ENCODE data around the gene SLC39A7. TPM values are rescaled to one million over a fixed set of nuclear protein-coding genes. Genes with fewer than 3 reads are reported as not detected.
A peak's percentile ranks its signal among the peaks of the same experiment; 100 is the strongest.

Gene SLC39A7
- total RNA-seq, 1 donor from 2014 or later = 31.7 TPM

GRCh38 chr6:33160096-33160495 lies 40.6 kb upstream of the SLC39A7 start:
- ATAC-seq (ENCODE audit: low read depth) = no peak
- no peak for DNase-seq
- H3K27me3 Mint-ChIP-seq = peaks cover 3% of the 10 kb centered on the region
- TF ChIP-seq CTCF (IDR thresholded peaks at IDR 0.05) = no peak
- H3K27ac Mint-ChIP-seq = no peak overlapping the region
- H3K4me1 Mint-ChIP-seq = peaks cover 13% of the 10 kb centered on the region
- intact Hi-C loops (cut with micrococcal nuclease) = loop anchor here (5.0 kb wide), 2 partner anchors 43 to 137 kb away; partner anchors contain the start of gene RGL2
- POLR2A ChIA-PET = interaction anchor here (0.6 to 1.9 kb wide), 2 partner anchors 40 to 89 kb away, joined by 9 to 14 read pairs; no protein-coding TSS in a partner anchor
- CTCF ChIA-PET = interaction anchor here (1.0 to 2.7 kb wide), 5 partner anchors 10 to 160 kb away, joined by 3 to 21 read pairs (median 8); no protein-coding TSS in a partner anchor
- H3K36me3 Mint-ChIP-seq (ENCODE audit: low read depth) = no peaks in the 10 kb centered on the region
- H3K9me3 Mint-ChIP-seq = no peaks in the 10 kb centered on the region
- H3K4me3 Mint-ChIP-seq = no peak overlapping the region

GRCh38 chr6:33160728-33161344 lies 39.8 kb upstream of the SLC39A7 start:
- POLR2A ChIA-PET = interaction anchor here (0.6 to 1.9 kb wide), 5 partner anchors 14 to 189 kb away, joined by 3 to 14 read pairs (median 4); no protein-coding TSS in a partner anchor
- Mint-ChIP-seq H3K27me3 (peaks cover 3% of the 10 kb centered on the region), H3K4me3 (peak overlapping the region; percentile 92), H3K27ac (peak overlapping the region; percentile 65), H3K9me3 (no peaks in the 10 kb centered on the region), H3K4me1 (peaks cover 13% of the 10 kb centered on the region), H3K36me3 (ENCODE audit: low read depth) (no peaks in the 10 kb centered on the region)
- ATAC-seq (ENCODE audit: low read depth) = no peak
- CTCF ChIA-PET = interaction anchor here (0.6 to 2.7 kb wide), 9 partner anchors 10 to 185 kb away, joined by 3 to 21 read pairs (median 4); partner anchors contain the start of gene RING1
- intact Hi-C loops (cut with micrococcal nuclease) = loop anchor here (1.0 to 5.0 kb wide), 4 partner anchors 36 to 136 kb away; partner anchors contain the start of gene RGL2
- DNase-seq = no peak
- TF ChIP-seq CTCF (IDR thresholded peaks at IDR 0.05) = no peak

- DNase-seq (peak; percentile 84), ATAC-seq (ENCODE audit: low read depth) (peak; percentile 98)
- ChIA-PET CTCF (interaction anchor here (0.6 to 2.7 kb wide), 12 partner anchors 11 to 184 kb away, joined by 3 to 21 read pairs (median 3); partner anchors contain the start of gene RING1), POLR2A (interaction anchor here (0.5 to 1.9 kb wide), 9 partner anchors 15 to 323 kb away, joined by 3 to 14 read pairs (median 4); partner anchors contain the start of genes HSD17B8, RING1, RXRB and SLC39A7)
- TF ChIP-seq CTCF (IDR thresholded peaks at IDR 0.05) = peak; percentile 47
- H3K27me3 Mint-ChIP-seq = peaks cover 1% of the 10 kb centered on the region
- H3K4me1 Mint-ChIP-seq = peaks cover 13% of the 10 kb centered on the region
- peak overlapping the region; percentile 65 for H3K27ac Mint-ChIP-seq
- H3K9me3 Mint-ChIP-seq = no peaks in the 10 kb centered on the region
- peak overlapping the region; percentile 92 for H3K4me3 Mint-ChIP-seq
- intact Hi-C loops (cut with micrococcal nuclease) = loop anchor here (1.0 to 5.0 kb wide), 4 partner anchors 36 to 136 kb away; partner anchors contain the start of gene RGL2
- H3K36me3 Mint-ChIP-seq (ENCODE audit: low read depth) = no peaks in the 10 kb centered on the region
Measured at GRCh38 chr6:33161354-33162331, 39.0 kb upstream of the SLC39A7 start.

- ChIA-PET POLR2A (no interaction called here), CTCF (interaction anchor here (0.8 to 1.7 kb wide), 2 partner anchors 84 to 179 kb away, joined by 3 to 7 read pairs; no protein-coding TSS in a partner anchor)
- ATAC-seq (ENCODE audit: low read depth) = no peak
- intact Hi-C loops (cut with micrococcal nuclease) = loop anchor here (5.0 kb wide), 2 partner anchors 46 to 134 kb away; partner anchors contain the start of gene RGL2
- no peak overlapping the region for H3K27ac Mint-ChIP-seq
- no peaks in the 10 kb centered on the region for H3K9me3 Mint-ChIP-seq
- TF ChIP-seq CTCF (IDR thresholded peaks at IDR 0.05) = no peak
- no peaks in the 10 kb centered on the region for H3K36me3 Mint-ChIP-seq (ENCODE audit: low read depth)
- no peak overlapping the region for H3K4me3 Mint-ChIP-seq
- H3K4me1 Mint-ChIP-seq = peaks cover 13% of the 10 kb centered on the region
- H3K27me3 Mint-ChIP-seq = no peaks in the 10 kb centered on the region
- DNase-seq = no peak
Measured at GRCh38 chr6:33163540-33163939, 37.1 kb upstream of the SLC39A7 start.

Data from activated B cell treated with CpG ODN at 0.5 μM for 24 hours (primary cell).